HEK293 (cell line): Measurements from ENCODE around the gene PRR15L.
"Not testable (repeated sequence)": the region's sequence is repeated elsewhere in the genome, so short reads cannot be mapped to it uniquely, and the experiment has no call there.

Experiments used
- CTCF ChIP-seq: fragments of 450-650 bp; formaldehyde crosslinking; IDR thresholded peaks from 2 replicates; pipeline ENCODE4 v1.5.1; 2016; ENCODE audit warnings: missing biosample characterization, missing genetic modification characterization
- YY1 ChIP-seq: fragments of 450-650 bp; formaldehyde crosslinking; IDR thresholded peaks from 2 replicates; pipeline ENCODE4 v1.5.1; 2018; ENCODE audit warnings: missing biosample characterization, missing genetic modification characterization
- ZBTB7A ChIP-seq: fragments of 450-650 bp; formaldehyde crosslinking; IDR thresholded peaks from 2 replicates; pipeline ENCODE4 v1.5.1; 2016; ENCODE audit warnings: low read depth, missing biosample characterization, missing genetic modification characterization
- ZNF138 ChIP-seq: fragments of 450-650 bp; formaldehyde crosslinking; IDR thresholded peaks from 2 replicates; pipeline ENCODE4 v1.5.1; 2016; ENCODE audit warnings: missing biosample characterization, missing genetic modification characterization, borderline replicate concordance
- ZNF280D ChIP-seq: fragments of 450-650 bp; formaldehyde crosslinking; IDR thresholded peaks from 2 replicates; pipeline ENCODE4 v1.5.1; 2016; ENCODE audit warnings: missing biosample characterization, missing genetic modification characterization
- ZNF654 ChIP-seq: fragments of 450-650 bp; formaldehyde crosslinking; IDR thresholded peaks from 2 replicates; pipeline ENCODE4 v1.5.1; 2016; ENCODE audit warnings: low read depth, missing biosample characterization, missing genetic modification characterization

GRCh38 chr17:47988445-47988844, 30.8 kb upstream of the PRR15L start:
- TF ChIP-seq ZNF138 (tag by site-specific recombination); ZBTB7A (tag by site-specific recombination); ZNF654 (tag by site-specific recombination); YY1 (tag by site-specific recombination); ZNF280D; CTCF (tag by site-specific recombination): not testable (repeated sequence)
